Measurements from ENCODE around the gene SSX4. TPM values are rescaled to one million over a fixed set of nuclear protein-coding genes. Genes with fewer than 3 reads are reported as not detected.
"Not testable (repeated sequence)": the region's sequence is repeated elsewhere in the genome, so short reads cannot be mapped to it uniquely, and the experiment has no call there.

SSX4 gene, protein sequence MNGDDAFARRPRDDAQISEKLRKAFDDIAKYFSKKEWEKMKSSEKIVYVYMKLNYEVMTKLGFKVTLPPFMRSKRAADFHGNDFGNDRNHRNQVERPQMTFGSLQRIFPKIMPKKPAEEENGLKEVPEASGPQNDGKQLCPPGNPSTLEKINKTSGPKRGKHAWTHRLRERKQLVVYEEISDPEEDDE
- not detected for total RNA-seq

DNA sequence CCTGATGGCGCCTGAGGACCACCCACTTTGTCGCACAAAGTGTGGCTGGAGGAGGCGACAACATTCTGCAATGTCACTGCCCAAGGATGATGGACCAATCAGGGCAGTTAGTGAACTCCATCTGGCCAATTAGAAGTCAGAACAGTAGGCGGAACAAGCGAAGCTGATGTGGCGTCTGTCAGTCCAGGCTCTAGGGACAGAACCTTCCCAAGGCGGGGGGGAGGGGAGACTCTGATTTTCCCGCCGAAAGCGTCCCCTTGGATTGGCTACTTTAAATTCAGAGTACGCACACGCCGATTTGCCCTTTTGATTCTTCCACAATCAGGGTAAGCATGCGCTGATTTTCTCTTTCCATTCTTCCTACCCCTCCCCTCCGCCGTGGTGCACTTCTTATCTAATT, at the start of gene SSX4:
Gene SSX4 (plus strand): TSS at position 301 of the 400 bp plus-strand sequence. CDS start 515 bp downstream, outside the sequence.
- DNase-seq (ENCODE audit: low spot score); ATAC-seq: not testable (repeated sequence)

- ATAC-seq; DNase-seq (ENCODE audit: low spot score): not testable (repeated sequence)
These were observed 37.3 kb upstream of the SSX4 start for GRCh38 chrX:48346059-48346458.

DNA sequence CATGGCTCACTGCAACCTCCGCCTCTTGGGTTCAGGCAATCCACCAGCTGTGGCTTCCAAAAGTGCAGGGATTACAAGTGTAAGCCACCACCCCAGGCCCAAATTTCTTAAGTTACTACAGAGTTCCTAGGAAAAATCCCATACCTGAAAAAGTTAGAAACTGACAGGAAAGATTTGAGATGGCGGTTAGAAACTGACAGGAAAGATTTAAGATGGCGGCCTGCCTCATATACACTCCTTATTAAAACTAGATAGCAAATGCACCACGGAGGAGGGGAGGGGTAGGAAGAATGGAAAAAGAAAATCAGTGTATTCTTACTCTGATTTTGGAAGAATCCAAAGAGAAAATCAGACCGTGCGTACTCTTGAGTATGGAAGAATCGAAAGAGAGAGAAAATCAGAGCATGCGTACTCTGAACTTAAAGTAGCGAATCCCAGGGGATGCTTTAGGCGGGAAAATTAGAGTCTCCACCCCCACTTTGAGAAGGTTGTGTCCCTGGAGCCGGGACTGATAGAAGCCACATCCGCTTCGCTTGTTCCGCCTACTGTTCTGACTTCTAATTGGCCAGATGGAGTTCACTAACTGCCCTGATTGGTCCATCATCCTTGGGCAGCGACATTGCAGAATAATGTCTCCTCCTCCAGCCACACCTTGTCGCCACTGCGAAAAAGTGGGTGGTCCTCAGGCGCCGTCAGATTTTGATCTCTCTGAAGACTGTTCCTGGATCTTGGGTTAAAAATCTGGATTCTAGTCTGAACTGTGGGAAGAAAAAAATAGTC, 26.8 kb upstream of the SSX4 start, which contains the start of gene SSX3:
Gene SSX3 (minus strand): TSS at position 389 of the 780 bp plus-strand sequence. CDS start 1,454 bp downstream, outside the sequence.
- ATAC-seq; DNase-seq (ENCODE audit: low spot score): not testable (repeated sequence)

GRCh38 chrX:48357681-48358080, 25.7 kb upstream of the SSX4 start:
- ATAC-seq = no peak
- no peak for DNase-seq (ENCODE audit: low spot score)

DNA sequence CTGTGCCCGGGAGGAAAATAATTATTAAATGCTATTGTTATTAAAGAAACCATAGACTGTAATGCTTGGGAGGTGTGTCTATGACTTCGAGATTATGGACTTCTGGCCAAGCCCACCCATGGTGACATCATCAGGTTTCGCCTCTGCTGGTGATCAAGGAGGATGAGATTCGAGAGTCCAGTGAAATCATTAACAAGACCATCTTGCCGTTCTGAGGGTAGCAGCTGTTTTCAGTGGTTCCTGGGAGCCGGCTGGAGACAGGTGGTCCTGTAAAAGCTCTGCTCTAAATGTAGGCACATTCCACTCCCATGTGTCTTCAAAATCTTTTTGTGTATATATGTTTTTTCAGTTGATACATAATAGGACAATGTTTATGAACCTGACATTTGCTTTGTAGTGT, 24.1 kb upstream of the SSX4 start:
- not testable (repeated sequence) for DNase-seq (ENCODE audit: low spot score); ATAC-seq

- ATAC-seq; DNase-seq (ENCODE audit: low spot score): not testable (repeated sequence)
These were observed 15.5 kb upstream of the SSX4 start for GRCh38 chrX:48367717-48368408.

DNA sequence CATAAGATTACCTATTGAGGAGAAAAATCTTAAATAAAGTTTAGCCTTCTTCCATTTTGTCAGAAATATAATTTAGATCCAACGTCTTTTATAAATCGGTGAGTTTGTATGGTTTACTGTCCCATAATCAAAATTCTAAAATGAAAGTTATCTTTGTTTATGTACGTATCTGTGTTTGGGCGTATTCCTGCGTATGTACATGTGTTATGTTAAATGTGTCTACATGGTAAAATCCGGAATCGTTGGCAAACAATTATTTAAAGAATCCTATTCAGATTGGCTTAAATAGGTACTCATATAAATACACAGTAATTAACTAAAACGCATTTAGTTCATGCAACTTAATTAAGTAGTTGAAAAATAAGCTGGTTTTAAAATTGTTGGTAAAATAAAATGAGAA, 12.9 kb upstream of the SSX4 start:
- not testable (repeated sequence) for ATAC-seq; DNase-seq (ENCODE audit: low spot score)

- not testable (repeated sequence) for DNase-seq (ENCODE audit: low spot score); ATAC-seq
These were observed 13.6 kb downstream of the SSX4 start for GRCh38 chrX:48396931-48397330.

DNA sequence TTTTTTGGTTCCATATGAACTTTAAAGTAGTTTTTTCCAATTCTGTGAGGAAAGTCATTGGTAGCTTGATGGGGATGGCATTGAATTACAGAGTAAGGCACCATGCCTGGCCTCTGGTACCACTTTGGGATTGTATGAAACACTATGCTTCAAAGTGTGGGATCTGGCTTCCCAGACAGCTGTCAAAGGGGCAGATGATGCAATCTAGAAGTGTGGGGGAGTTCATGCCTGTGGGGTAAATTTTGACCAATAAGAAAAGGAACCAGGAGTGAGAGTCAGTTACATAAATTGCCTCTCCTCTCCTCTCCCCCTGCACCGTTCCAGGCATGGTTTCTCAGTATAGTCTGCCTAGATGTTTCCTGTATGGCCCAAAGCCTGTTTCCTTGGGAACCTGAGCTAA, 14.5 kb downstream of the SSX4 start:
- ATAC-seq; DNase-seq (ENCODE audit: low spot score): not testable (repeated sequence)

DNA sequence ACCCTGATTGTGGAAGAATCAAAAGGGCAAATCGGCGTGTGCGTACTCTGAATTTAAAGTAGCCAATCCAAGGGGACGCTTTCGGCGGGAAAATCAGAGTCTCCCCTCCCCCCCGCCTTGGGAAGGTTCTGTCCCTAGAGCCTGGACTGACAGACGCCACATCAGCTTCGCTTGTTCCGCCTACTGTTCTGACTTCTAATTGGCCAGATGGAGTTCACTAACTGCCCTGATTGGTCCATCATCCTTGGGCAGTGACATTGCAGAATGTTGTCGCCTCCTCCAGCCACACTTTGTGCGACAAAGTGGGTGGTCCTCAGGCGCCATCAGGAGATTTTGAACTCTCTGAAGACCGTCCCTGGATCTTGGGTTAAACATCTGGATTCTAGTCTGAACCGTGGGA, 28.5 kb downstream of the SSX4 start, which contains the start of gene SSX4B:
Gene SSX4B (minus strand): TSS at position 101 of the 400 bp plus-strand sequence. CDS start 588 bp downstream, outside the sequence.
- ATAC-seq; DNase-seq (ENCODE audit: low spot score): not testable (repeated sequence)

DNA sequence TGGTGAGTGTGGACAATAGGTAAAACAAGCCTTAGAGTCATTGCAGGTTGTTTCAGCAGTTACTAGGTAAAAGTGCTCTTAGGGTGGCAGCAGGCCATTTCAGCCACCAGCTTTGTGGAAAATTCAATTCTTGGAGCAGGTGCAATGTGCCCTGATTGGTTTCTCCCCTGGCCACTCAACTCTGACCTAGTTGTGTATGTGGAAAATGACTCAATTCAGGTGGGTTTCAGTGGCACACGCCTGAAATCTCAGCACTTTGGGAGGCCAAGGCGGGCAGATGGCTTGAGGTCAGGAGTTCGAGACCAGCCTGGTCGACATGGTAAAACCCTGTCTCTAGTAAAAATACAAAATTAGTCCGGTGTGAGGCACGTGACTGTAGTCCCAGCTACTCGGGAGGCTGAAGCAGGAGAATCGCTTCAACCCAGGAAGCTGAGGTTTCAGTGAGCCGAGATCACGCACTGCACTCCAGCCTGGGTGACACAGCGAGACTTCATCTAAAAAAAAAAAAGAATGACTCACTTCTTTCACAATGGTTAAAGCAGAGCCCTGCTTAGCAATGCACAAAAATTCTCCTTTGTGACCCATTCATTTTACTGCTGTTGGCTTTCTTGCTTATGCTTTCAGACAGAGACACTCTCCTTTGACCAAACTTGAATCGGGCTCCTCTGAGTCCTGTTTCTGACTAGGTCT, 43.8 kb downstream of the SSX4 start:
- not testable (repeated sequence) for ATAC-seq; DNase-seq (ENCODE audit: low spot score)

- not testable (repeated sequence) for DNase-seq (ENCODE audit: low spot score); ATAC-seq
These were observed 46.3 kb downstream of the SSX4 start for GRCh38 chrX:48429606-48430005.

- DNase-seq (ENCODE audit: low spot score); ATAC-seq: not testable (repeated sequence)
These were observed 46.8 kb downstream of the SSX4 start for GRCh38 chrX:48430166-48430565.

DNA sequence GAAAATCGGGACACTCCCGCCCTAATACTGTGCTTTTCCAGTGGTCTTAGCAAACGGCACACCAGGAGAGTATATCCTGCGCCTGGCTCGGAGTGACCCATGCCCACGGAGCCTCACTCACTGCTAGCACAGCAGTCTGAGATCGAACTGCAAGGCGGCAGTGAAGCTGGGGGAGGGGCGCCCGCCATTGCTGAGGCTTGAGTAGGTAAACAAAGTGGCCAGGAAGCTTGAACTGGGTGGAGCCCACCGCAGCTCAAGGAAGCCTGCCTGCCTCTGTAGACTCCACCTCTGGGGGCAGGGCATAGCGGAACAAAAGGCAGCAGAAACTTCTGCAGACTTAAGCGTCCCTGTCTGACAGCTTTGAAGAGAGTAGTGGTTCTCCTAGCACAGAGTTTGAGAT, 50.4 kb downstream of the SSX4 start:
- ATAC-seq; DNase-seq (ENCODE audit: low spot score): not testable (repeated sequence)

Other genes starting within 250 kb of the SSX4 start
- not detected for gene SSX5, start 186.7 kb upstream of the SSX4 start, total RNA-seq
- 0.13 TPM for gene SSX1, start 128.1 kb upstream of the SSX4 start, total RNA-seq
- not detected for gene SSX3, start 26.8 kb upstream of the SSX4 start, total RNA-seq
- not detected for gene SSX4B, start 28.4 kb downstream of the SSX4 start, total RNA-seq
- 0.30 TPM for gene SLC38A5, start 86.7 kb downstream of the SSX4 start, total RNA-seq
- gene FTSJ1, start 92.7 kb downstream of the SSX4 start, total RNA-seq = 15.6 TPM
- 1.9 TPM for gene PORCN, start 125.5 kb downstream of the SSX4 start, total RNA-seq
- gene EBP, start 138.3 kb downstream of the SSX4 start, total RNA-seq = 267 TPM
- 6.5 TPM for gene TBC1D25, start 156.2 kb downstream of the SSX4 start, total RNA-seq
- gene RBM3, start 190.9 kb downstream of the SSX4 start, total RNA-seq = 20.6 TPM
- gene WDR13, start 214.0 kb downstream of the SSX4 start, total RNA-seq = 86.7 TPM